GM08714 (cell line): ENCODE data around the gene PNPLA7.

Experiments
- H3K4me3 ChIP-seq: fragments of 200-500 bp; sonication (Bioruptor generic); 2 replicates; pipeline ENCODE4 v1.5.1; 2014; ENCODE audit warnings: mild to moderate bottlenecking, low read length, inconsistent platforms
- ZNF274 ChIP-seq: IDR thresholded peaks from 2 replicates; pipeline ENCODE4 v1.6.1; 2012; ENCODE audit warnings: mild to moderate bottlenecking, low read depth, low read length

PNPLA7 gene

DNA sequence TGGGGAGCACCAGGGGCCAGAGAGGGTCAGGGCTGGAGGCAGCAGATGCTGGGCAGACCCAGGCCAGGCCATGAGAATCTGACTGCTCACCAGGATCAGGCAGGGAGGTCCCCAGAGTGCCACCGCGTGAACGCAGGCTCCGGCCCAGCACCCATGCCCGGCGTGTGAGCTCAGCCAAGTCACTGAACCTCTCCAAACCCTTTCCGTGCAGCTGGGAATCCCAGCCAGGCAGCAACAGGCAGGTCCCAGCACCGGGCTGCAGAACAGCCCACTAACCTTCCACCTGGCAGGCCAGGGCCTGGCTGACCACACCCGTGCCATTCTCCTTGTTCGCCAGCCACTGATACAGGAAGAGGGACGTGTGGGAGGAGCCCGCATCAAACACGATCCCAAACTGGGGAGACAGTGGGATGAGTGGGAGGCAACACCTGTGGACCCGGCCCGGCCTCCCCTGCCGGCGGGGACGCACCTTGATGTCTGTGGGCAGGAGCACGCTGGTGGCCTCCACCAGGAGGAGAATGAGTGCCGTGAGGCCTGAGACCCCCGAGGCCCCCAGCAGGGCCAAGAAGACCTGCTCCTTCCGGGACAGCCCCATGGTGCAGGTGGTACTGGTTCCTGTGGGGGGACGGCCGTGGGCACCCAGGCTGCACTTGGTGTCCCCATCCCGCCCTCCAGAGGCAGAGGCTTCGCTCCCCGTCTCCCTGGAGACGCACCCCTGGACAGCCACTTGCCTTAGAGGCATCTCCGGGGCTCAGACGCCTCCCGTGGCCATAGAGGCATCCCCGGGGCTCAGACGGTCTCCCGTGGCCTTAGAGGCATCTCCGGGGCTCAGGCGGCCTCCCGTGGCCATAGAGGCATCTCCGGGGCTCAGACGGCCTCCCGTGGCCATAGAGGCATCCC is 112.3 kb downstream of the PNPLA7 start:
- no peak overlapping the region for H3K4me3 ChIP-seq
- no peak for TF ChIP-seq ZNF274

- no peak overlapping the region for H3K4me3 ChIP-seq
- TF ChIP-seq ZNF274, result no peak
Observed at GRCh38 chr9:137436761-137437600, 113.2 kb downstream of the PNPLA7 start.

DNA sequence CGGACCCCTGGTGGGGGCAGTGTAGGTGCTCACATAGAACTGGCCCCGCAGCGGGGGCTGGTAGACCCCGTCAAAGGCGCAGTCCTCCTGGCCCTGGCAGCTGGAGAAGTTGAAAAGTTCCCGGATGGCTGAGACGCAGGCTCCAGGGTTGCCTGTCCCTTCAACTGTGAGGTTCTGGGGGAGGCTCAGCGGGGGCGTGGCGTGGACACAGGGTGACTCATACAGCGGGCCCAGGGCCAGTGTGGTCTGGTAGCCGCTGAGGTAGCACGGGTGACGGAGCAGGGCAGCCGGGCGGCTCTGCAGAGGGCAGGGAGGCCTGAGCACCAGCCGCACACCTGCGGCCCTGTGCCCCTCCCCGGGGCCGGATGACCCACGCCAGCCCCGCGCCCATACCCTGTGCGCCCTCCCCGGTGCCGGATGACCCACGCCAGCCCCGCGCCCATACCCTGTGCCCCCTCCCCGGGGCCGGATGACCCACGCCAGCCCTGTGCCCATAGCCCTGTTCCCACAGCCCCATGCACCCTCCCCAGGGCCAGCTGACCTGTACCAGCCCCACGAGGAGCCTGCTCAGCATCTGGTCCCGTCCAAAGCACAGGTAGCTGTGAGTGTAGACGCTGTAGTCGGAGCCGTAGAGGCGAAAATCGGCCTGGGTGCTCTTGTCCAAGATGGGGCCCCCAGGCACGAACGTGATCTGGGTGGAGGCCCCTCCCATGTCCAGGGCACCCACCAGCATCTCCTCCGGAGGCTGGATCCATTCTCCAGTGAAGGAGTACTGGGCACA is 114.0 kb downstream of the PNPLA7 start:
- no peak overlapping the region for H3K4me3 ChIP-seq
- TF ChIP-seq ZNF274, result no peak

GRCh38 chr9:137435381-137435891 is 114.8 kb downstream of the PNPLA7 start:
- no peak for TF ChIP-seq ZNF274
- H3K4me3 ChIP-seq, result no peak overlapping the region

DNA sequence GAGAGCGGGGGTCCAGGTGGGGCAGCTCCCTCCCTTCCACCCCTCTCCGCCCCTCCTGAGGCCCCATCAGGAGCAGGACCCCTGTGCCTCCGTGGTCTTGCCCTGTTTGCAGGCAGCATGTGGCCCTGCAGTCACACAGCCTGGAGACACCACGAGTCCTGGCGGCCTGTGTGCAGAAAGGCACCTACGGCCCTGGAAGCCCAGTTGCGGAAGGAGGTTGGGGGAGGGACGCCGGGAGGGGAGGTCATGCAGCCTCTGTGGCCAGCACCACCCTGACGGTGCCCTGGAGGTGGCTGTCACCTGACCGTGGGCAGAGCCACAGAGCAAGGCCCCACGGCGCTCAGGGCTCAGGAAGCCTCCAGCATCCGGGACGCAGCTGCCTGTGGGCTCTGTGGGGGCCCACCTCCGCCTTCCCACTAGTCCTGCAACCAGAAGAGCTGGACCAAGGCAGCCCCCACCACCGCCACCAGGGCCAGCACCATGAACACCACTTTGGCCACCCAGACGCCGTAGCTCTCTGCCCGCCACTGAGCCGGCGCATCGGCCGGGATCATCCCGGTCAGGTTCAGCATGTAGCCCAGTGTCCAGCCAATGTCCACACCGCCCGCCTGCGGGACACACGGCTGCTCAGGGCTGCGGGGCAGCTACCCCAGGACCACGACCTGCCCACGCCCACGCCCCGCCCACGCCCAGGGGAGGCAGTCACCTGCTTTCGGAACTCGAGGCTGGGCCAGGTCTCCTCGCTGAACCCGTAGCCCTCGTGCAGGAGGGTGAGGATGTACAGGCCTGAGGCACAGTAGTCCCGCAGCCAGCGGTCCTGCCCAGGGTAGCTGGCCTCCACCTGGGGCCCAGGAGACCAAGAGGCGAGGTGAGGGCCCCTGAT is 115.5 kb downstream of the PNPLA7 start:
- no peak for TF ChIP-seq ZNF274
- no peak overlapping the region for H3K4me3 ChIP-seq

DNA sequence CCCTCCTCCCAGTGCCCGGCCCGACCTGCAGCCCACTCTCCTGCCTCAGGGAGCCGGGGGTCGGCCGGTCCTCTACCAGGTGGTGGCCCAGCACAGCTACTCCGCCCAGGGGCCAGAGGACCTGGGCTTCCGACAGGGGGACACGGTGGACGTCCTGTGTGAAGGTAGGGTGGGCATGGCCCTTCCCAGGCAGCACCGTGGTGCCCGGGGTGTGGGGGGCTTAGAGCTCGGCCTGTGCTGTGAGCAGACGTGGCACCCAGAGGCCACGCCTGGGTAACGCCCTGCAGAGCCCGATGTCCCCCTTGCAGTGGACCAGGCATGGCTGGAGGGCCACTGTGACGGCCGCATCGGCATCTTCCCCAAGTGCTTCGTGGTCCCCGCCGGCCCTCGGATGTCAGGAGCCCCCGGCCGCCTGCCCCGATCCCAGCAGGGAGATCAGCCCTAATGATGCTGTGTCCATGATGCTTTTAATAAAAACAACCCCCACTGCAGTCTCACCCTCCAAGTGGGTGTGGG is 116.2 kb downstream of the PNPLA7 start:
- H3K4me3 ChIP-seq, result no peak overlapping the region
- TF ChIP-seq ZNF274, result no peak

- H3K4me3 ChIP-seq, result no peak overlapping the region
- no peak for TF ChIP-seq ZNF274
Observed at GRCh38 chr9:137433349-137433915, 116.8 kb downstream of the PNPLA7 start.

DNA sequence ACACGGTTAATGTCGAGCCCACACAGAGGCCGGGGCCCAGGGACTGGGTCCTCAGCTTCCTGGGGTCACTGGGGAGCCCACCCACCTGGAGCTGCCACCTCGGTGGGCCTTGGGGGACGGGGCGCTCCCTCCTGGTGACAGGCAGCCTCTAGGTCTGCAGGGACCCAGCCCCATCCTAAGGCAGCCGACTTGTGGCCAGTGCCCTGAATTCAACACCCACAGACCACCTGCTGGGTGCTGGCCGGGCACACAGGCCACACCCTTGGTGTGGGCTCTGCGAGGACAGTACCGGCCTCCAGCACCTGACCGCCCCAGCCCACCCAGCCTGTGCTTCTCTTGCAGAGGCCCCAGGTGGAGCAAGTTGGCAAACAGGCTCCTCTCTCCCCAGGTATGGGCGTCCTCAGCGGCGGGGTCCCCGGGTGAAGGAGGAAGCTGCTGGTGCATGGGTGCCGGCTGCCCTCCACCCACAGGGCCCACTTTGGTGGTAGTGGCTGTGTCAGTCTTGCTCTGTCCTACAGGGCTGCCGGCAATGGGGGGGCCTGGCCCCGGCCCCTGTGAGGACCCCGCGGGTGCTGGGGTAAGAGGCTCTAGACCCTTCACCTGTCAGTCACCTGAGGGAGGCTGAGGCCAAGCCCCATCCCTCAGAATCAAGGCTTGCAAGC is 117.4 kb downstream of the PNPLA7 start:
- no peak for TF ChIP-seq ZNF274
- H3K4me3 ChIP-seq, result no peak overlapping the region

GRCh38 chr9:137431416-137431931 is 118.7 kb downstream of the PNPLA7 start:
- no peak for TF ChIP-seq ZNF274
- no peak overlapping the region for H3K4me3 ChIP-seq

DNA sequence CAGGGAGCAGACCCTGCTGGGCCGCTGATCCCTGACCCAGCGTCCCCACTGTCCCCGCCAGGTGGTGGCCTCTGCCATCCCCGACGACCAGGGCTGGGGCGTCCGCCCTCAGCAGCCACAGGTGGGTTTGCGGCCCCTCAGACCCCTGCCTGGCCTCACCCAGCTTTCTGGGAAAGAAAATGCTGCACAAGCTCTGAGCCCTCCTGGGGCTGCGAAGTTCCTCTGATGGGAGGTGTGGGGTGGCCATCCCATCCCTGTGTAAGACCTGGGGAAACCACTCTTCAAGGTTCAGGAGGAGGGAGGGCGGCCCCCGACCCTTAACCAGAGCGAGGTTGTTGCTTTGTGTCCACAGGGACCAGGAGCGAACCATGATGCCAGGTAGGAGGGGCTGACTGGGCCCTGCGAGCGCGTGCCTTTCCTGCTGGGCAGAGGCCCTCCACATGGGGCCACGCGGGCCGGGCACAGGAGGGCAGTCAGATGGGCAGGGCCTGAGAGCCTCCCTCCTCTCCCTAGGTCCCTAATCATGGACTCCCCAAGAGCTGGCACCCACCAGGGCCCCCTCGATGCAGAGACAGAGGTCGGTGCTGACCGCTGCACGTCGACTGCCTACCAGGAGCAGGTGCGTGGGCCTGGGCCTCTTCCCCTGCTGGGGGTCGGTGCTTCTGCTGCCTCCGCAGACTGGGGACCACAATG is 119.3 kb downstream of the PNPLA7 start:
- H3K4me3 ChIP-seq, result no peak overlapping the region
- no peak for TF ChIP-seq ZNF274

GRCh38 chr9:137429974-137430722 is 120.1 kb downstream of the PNPLA7 start:
- TF ChIP-seq ZNF274, result no peak
- H3K4me3 ChIP-seq, result no peak overlapping the region
